Kasumi-1 (cell line): ENCODE measurements around the gene NT5C3B.
"Not testable (repeated sequence)": the region's sequence is repeated elsewhere in the genome, so short reads cannot be mapped to it uniquely, and the experiment has no call there.

Experiments
- DNase-seq, 2 experiments: peaks; one replicate each; lab custom pipeline; 2025; lab: John Stamatoyannopoulos, UW

NT5C3B gene

DNA sequence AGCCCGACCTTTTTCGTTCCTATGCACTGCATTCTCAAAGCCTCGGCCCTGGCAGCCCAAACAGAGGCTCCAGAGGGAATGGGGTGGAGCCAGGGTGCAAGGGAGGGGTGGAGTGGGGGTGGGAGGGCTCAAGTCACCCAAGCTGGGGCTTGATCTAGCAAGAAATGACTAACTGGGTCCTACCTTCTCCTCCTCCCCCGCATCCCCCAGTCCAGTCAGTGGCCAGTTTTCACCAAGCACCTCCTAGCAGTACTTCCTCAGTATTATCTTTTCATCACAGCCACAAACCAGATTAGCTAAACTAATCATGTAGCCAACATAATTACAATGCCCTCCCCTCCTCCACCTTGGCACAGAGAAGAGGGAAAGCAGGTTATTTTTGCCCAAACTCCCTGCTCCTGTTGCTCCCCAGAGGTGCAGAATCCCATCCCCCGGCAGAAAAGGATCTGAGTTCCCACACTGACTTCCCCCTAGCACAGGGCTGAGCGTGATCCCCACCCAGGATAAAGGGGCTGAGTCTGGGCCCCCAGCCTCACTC lies 51.8 kb downstream of the NT5C3B start:
- peak; percentile 79 for DNase-seq

DNA sequence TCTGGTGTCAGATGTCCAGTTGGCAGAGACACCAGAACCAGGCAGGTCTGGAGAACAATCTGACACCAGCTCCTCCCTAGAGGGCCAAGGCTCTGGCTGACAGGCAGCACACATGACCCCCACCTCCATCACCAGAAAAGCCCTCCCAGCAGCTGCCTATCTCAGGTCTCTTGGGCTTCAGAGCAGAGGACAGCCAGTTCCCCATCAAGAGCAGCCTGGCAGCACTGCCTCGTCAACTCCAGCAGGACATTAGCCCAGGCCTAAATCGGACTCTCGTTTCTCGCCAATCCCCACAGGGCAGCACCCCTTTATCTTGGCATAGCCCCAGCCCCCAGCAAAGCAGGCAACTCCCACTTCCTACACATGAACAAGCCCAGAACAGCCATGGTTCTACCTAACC lies 53.9 kb downstream of the NT5C3B start:
- DNase-seq: no peak

DNA sequence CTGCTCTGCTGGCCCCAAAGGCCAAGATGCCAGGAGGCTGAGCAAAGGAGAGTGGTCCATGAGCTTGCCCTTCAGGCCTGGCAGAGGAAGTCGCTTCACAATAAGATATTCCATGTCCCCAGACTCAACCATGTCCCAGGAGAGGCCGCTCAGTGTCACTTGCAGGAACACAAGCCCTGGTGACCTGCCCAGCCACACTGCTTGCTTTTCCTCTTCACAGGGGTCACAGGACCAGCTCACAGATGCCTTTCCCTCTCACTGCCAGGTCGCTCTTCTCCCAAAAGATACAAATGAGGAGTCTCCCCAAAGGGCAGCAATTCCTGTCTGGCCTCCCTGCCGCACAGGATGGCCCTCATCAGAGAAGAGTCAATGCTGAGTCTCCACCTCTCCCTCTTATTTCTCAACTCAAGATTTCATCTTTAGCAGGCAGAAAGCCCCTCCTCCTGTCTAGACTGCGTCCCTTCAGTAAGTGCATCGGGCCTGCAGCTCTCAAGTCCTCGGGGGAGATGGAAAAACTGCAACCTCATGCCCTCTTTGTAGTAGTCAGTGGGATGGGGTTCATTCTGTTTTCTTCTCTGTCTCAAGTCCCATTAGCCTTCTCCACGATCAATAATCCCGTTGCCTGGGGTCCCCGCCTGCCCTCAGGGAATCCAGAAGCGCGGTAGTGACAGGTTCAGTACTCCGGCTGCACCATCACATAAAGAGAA lies 54.5 kb downstream of the NT5C3B start:
- no peak for DNase-seq

DNA sequence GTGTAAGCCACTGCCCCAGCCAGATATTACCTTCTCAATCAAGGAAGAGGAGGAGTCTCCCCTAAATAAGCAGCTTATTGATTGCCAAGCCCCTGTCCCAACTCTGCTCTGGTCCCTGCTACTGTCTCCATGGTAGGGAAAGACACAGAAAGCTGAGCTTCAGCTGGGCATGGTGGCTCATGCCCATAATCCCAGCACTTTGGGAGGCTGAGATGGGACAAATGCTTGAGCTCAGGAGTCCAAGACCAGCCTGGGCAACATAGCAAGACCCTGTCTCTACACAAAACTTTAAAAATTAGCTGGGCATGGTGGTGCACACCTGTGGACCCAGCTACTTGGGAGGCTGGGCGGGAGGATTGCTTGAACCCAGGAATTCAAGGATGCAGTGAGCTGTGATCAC lies 56.1 kb downstream of the NT5C3B start:
- DNase-seq: no peak

DNA sequence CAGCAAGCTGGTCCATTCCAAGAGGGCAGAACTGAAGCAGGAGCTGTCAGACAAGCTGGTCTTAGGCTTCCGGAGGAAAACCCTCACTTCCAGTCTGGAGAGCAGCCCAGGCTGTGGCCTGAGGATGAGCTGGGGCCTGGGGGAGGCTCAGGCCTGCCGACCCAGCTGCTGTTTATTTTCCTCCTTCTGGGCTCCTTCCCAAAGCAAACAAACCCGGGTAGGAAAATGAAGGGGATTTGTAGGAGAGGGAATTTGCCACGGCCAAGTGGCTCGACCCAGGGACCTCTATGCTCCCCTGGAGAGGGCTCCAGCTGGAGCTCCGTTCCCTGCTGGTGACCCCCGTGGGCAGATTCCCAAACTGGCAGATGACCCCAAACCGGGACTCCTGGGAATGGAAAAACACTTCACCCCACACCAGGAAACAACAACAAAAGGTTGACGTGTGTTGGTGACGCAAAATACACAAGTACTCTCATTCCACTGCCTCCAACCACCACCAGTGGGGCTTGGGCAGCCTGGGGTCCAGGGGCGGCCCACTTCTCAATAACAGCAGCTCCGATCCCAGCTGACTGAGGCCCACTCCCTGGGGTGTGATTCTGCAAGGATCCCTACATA lies 58.4 kb downstream of the NT5C3B start:
- DNase-seq: peak; percentile 91 to 92

DNA sequence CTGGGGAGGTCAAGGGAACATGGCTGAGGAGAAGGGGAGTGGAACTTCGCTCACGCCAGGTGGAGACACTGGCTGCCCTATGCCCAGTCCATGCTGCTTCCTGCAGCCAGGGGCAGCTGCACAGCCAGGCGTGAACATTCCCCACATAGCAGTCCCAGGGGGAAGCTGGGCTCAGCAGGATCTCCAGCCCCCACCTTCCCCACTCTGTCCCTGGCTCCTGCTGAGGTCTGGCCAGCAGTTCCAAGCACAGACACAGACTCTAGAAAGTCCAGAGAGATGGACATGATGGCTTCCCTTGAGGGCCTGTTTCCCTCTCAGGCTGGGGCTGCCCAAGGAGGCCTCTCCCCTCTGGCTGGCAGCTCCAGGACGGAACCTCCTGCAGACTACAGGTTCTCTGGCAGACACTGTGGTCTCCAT lies 58.9 kb downstream of the NT5C3B start:
- no peak for DNase-seq

DNA sequence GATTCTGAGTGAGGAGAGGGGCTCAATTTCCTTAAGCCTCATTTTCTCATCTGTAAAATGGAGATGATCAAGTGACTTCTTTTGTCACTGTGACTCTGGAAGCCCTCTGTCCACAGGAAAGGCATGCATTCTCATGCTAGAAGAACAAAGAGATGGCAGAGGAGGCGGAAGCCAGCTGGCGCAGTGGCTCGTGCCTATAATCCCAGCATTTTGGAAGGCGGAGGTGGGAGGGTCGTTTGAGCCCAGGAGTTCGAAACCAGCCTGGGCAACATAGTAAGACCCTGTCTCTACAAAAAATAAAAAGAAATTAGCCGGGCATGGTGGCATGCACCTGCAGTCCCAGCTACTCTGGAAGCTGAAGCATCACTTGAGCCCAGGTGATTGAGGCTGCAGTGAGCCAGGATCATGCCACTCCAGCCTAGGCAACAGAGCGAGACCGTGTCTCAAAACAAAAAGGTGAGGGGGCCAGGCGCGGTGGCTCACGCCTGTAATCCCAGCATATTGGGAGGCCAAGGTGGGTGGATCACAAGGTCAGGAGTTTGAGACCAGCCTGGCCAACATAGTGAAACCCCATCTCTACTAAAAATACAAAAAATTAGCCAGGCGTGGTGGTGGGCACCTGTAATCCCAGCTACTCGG lies 59.7 kb downstream of the NT5C3B start:
- not testable (repeated sequence) for DNase-seq

DNA sequence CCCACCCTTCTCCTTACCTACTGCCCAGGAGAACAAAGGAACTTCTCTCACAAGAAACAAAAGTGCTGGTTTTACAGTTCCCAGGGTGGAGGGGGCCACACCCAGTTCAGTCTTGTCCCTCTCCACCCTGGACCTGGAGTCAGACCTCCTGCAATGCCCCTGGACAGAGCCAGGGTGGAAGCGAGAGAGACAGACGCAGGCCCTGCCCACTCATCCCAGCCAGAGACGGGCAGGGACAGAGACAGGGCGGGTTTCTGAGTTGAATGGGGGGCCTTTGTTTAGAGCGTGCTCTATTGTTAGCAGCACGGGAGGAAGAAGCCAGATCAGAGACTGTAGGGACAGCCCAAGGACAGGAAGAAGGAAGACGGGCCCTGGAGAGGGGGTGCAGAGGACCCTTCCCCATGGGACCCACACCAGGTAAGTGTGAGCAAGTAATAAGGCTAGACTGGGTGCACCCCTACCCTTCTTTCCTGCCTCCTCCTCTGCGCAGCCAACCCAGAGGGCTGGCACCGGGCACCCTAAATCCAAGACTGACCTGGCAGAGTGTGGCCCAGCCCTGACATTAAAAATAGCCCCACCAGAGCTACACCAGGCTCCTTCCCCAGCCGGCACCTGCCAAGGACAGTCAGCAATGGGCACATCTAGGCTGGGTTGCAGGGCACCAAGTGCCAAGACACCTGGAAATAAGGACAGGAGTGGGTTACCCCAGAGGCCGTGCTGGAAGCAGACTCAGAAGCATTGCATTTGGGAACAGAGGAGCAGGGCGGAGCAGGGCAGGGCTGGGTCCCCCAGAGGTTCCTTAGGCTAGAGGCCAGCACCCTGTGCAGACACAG lies 60.4 kb downstream of the NT5C3B start:
- no peak for DNase-seq
